Measurements from ENCODE around the gene CELSR1.
"Not testable (repeated sequence)": the region's sequence is repeated elsewhere in the genome, so short reads cannot be mapped to it uniquely, and the experiment has no call there.

The CELSR1 gene

DNA sequence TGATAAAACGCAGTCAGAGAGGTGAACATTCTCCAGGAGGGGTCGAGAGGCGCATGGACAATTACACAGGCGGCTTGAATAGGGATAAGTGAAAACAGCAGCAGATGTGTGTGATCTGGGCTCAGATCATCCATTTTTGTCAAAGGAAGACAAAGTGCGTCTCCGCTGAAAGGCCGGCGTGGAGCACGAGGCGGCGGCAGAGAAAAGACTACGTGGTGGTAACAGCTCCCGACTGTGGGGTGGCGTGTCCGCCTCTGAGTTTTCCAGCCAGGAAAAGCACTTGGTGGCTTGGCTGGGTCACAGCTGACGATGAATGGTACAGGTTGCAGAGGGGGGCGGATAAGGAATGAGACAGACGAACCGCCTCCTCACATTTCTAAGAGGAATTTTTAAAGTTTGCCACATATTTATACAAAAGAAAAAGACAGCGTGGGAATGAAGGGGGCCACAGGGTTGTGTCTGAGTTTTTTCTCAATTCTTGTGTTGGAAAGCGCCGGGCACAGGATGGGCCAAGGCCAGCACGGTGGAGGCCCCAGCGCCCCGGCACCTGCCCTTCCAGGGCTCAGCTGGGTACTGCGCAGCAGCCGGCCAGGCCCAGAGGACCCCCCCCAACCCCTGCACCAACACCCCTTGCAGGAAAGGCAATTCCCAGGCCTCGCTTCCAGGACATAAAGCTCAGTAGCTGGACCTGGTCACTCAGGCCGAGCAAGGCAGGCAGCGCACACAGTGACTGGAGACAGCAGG is 121.5 kb downstream of the CELSR1 start:
- DNase-seq: no peak

- DNase-seq: no peak
Measured at GRCh38 chr22:46414704-46415103, 122.7 kb downstream of the CELSR1 start.

GRCh38 chr22:46413725-46414379 is 123.6 kb downstream of the CELSR1 start:
- no peak for DNase-seq

GRCh38 chr22:46411347-46411746 is 126.1 kb downstream of the CELSR1 start:
- no peak for DNase-seq

GRCh38 chr22:46410291-46410808 is 127.1 kb downstream of the CELSR1 start:
- no peak for DNase-seq

- no peak for DNase-seq
Measured at GRCh38 chr22:46409631-46410210, 127.7 kb downstream of the CELSR1 start.

GRCh38 chr22:46408568-46409506 is 128.6 kb downstream of the CELSR1 start:
- no peak for DNase-seq

GRCh38 chr22:46407748-46408147 is 129.7 kb downstream of the CELSR1 start:
- DNase-seq: no peak

DNA sequence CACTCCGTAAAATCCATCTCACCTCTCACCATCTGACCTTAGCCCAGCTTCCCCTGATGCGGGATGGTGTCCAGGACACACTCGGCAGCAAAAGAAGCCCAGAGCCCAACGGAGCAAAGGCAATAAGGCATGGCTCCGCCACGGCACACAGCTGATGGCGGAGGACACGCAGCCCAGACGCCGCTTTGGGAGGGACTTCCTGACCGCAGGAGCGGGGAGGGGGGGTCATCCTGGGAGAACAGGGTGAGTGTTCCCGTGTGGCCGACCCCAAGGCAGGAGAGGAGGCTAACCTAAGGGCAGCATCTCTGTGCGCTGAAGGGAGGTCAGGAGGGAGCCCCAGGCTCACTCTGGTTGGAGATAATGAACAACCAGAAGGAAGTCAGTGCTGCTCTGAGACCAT is 130.6 kb downstream of the CELSR1 start:
- DNase-seq: no peak

DNA sequence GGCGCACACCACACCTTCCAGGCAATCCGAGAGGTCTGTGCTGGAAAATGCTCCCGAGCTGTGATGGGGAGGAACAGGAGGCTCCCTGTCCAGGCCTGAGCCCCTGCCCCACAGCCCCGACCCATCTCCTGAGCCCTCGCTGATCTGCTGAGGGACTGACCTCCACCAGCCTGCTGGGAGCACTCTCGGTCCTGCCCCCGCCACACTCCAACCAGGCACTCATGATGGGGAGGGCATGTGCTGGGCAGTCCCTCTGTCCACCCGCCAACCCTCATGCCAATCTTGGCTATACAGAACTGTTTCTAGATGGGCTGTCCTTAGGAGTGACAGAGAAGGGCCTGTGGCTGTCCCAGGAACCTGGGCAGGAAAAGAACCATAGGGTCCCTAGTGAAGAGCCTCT is 131.1 kb downstream of the CELSR1 start:
- no peak for DNase-seq

GRCh38 chr22:46405901-46406300 is 131.5 kb downstream of the CELSR1 start:
- no peak for DNase-seq

- not testable (repeated sequence) for DNase-seq
Measured at GRCh38 chr22:46403880-46404279, 133.5 kb downstream of the CELSR1 start.

GRCh38 chr22:46402505-46402904 is 134.9 kb downstream of the CELSR1 start:
- no peak for DNase-seq

GRCh38 chr22:46401370-46401769 is 136.1 kb downstream of the CELSR1 start:
- no peak for DNase-seq

DNA sequence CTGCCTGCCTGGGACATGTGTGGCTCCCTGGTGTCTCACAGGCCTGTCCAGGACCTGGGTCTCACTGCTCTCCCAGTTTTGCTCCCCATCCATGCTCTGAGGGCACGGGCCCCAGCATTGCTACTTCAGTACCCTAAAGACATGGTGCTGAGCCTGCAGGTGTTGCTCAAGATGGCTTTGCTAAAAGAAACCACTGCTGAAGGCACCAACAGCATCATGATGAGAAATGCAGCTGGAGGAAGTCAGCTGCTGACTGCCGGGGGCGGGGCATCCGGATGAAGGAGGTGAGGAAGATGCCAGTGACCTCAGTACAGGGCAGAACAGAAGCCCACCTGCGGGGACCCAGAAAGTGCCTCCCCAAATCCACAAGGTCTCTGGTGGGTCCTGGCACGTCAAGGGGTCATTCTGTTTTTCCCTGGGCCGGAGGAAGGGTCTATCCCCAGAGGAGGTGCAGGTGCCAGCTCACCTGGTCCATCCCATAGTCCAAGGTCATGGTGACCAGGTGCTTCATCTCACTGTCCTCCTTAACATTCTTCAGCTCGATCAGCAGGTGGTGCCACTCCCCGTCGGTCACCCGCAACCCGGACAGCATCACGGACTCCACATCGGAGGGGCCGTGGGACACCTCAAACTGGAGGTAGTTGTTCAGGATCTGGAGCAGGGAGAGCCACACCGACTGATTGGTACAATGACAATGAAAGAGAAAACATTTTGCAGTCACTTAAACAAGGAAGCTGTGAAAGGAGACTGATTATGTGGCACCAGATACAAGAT is 138.0 kb downstream of the CELSR1 start:
- no peak for DNase-seq

DNA sequence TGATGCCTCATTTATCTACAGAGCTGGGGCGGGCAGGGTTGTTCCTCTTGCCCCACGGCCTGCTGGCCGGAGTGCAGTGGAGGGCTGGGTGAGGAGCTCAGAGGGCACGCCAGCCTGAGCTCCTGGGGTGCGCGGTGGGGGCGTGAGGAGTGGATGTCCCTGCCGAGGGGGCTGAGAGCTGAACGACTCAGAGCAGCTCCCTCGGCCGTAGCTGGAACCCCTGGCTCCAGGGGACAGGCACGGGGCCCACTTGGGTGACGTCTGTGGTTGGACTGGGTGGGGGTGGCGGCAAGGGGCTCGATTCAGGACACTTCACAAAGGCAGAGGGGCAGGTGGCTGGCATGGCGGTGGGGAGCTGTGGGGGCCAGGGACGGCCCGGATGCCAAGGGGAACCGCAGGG is 139.5 kb downstream of the CELSR1 start:
- DNase-seq: no peak

GRCh38 chr22:46397514-46397913 is 139.9 kb downstream of the CELSR1 start:
- DNase-seq: no peak

DNA sequence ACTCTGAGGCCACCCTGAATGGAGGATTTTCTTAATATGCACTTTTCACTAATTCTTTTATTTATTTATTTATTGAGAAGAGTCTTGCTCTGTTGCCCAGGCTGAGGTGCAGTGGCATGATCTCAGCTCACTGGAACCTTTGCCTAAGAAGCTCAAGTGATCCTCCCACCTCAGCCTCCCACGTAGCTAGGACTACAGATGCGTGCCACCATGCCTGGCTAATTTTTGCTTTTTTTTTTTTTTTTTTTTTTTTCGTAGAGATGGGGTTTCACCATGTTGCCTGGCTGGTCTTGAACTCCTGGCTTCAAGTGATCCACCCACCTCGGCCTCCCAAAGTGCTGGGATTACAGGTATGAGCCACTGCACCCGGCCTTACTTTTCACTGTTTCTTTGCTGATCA is 140.4 kb downstream of the CELSR1 start:
- not testable (repeated sequence) for DNase-seq

- no peak for DNase-seq
Measured at GRCh38 chr22:46395145-46395544, 142.3 kb downstream of the CELSR1 start.

- DNase-seq: no peak
Measured at GRCh38 chr22:46394622-46395021, 142.8 kb downstream of the CELSR1 start.

GRCh38 chr22:46393873-46394272 is 143.5 kb downstream of the CELSR1 start:
- no peak for DNase-seq

All from NCI-H1930 (cell line).